Stimulated activated CD4-positive, alpha-beta T cell treated with anti-CD3 and anti-CD28 coated beads, Interleukin-1b, Interleukin-23, amount 100 ng/mL, for 48 hours (primary cell): Measurements from ENCODE around the gene DIS3.
"Not testable (repeated sequence)": the region's sequence is repeated elsewhere in the genome, so short reads cannot be mapped to it uniquely, and the experiment has no call there.

Experiments
- DNase-seq: peaks from one replicate; pipeline ENCODE4 v3.0.0-alpha.2; 2020

DIS3 gene, protein sequence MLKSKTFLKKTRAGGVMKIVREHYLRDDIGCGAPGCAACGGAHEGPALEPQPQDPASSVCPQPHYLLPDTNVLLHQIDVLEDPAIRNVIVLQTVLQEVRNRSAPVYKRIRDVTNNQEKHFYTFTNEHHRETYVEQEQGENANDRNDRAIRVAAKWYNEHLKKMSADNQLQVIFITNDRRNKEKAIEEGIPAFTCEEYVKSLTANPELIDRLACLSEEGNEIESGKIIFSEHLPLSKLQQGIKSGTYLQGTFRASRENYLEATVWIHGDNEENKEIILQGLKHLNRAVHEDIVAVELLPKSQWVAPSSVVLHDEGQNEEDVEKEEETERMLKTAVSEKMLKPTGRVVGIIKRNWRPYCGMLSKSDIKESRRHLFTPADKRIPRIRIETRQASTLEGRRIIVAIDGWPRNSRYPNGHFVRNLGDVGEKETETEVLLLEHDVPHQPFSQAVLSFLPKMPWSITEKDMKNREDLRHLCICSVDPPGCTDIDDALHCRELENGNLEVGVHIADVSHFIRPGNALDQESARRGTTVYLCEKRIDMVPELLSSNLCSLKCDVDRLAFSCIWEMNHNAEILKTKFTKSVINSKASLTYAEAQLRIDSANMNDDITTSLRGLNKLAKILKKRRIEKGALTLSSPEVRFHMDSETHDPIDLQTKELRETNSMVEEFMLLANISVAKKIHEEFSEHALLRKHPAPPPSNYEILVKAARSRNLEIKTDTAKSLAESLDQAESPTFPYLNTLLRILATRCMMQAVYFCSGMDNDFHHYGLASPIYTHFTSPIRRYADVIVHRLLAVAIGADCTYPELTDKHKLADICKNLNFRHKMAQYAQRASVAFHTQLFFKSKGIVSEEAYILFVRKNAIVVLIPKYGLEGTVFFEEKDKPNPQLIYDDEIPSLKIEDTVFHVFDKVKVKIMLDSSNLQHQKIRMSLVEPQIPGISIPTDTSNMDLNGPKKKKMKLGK

GRCh38 chr13:72781451-72782439, at the start of gene DIS3, which contains the start of gene PIBF1:
Gene DIS3 (minus strand): TSS chr13:72781900. CDS start chr13:72781832, 68 bp downstream.
Gene PIBF1 (plus strand): TSS chr13:72782133. CDS start chr13:72783470, 1,337 bp downstream.
- DNase-seq = peak; percentile 98

DNA sequence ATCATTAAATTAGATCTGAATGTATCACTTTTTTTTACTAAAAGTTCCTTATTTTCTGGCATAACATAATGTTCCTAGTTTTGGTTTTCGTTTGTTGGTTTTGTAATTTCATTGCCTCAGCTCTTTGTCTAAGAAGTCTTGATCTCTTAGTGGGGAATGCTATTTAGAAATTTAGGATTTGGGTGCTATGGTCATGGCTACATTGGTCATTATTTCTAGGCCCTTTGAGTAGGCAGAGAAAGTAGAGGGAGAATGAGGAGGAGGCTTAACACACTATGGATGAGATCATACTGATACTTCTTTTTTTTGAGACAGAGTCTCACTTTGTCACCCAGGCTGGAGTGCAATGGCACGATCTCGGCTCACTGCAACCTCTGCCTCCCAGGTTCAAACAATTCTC, 42.0 kb upstream of the DIS3 start:
- no peak for DNase-seq

DNA sequence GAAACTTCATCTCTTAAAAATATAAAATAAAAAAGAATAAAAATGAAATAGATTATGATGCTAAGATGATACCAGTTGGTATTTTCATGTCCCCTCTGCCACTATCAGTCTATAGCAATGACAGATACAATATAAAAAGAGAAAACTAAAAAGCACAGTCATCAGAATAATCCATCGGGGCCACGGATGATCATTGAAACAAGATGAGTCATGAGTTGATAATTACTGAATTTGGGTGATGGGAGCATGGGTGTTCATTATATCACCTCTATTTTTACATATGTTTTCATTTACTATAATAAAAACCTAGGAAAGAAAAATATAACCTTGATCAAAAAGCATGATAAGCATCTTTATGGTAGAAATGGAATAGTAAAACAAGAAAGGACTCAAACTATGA, 41.4 kb upstream of the DIS3 start:
- no peak for DNase-seq

- DNase-seq = no peak
Measured at GRCh38 chr13:72820898-72821279, 39.2 kb upstream of the DIS3 start.

DNA sequence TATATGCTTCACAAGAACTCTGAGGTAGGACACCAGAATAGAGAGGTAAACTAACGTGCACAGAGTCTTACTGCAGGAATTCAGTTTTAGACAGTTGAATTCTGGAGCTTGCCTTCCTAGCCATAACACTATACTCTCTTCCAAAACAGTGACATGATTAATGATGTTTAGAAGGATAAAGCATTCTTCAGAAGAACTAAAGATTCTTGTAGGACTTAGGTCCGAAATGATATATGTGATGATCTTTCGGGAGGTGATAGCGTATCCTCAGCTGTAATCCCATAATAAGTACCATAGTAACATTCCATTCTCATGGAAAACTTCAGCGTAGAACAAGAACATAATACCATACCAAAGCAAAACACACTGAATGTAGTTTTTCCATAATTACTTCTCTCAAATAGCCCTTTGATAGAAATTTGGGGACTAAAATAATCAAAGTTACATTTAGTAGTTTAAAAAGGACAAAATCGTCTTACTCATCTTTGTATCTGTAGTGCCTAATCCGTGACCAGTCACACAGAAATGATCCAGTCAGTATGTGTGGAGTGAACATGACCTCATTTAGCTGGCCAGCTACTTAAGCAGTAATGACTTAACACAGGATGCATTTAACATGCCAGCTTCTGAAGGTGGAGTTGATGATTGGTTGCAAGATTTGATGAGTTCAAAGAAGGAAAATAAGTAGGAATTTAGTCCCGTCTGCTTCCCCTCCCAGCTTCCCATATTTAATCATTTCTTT, 38.6 kb upstream of the DIS3 start:
- no peak for DNase-seq

DNA sequence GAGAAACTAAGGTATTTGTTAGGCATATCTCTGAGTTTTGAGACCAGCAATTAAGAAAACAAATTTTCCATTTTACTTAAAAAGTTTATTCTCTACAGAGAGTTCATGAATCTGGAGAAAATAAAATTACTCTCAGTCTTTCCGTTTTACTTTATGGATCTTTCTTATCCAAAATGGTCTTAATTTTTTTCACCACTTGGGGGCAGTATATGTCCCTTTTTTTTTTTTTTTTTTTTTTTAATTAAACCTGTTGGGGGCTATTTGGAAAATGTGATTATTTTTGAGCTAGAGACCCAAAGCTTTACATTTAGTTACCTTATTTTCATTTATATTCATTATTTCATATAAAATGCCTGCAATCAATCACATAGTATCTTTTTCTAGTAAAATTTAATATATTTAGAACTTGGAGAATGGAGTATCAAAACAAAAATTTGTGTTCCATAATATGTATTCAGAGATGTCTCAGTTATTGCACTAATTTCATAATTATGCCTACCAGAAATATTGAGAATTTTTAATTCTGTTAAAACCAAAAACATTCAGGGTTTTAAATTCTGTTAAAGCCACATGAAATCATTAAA, 27.3 kb upstream of the DIS3 start:
- DNase-seq = no peak

- not testable (repeated sequence) for DNase-seq
Measured at GRCh38 chr13:72806514-72806913, 24.8 kb upstream of the DIS3 start.

- DNase-seq = no peak
Measured at GRCh38 chr13:72805676-72806346, 24.1 kb upstream of the DIS3 start.

DNA sequence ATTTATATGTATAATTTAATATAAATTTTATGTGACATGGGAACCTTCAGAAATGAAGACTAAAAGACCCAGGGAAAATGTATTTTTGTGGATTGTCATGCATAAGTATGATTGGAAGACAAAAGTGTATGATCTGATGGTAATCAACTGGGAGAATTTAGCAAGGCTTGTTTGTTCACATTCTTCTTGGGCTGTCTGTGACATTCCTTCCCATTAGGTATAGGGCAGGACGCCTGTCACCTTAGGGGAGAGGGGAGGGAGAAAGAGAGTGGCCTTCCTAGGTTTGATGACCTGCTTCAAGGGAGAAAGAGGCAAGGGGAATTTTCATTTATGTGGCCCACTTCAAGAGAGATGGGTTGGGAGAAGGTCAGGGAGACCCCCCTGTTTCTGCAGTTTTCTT, 22.6 kb upstream of the DIS3 start:
- DNase-seq = no peak

GRCh38 chr13:72798817-72799216, 17.1 kb upstream of the DIS3 start:
- DNase-seq = no peak

DNA sequence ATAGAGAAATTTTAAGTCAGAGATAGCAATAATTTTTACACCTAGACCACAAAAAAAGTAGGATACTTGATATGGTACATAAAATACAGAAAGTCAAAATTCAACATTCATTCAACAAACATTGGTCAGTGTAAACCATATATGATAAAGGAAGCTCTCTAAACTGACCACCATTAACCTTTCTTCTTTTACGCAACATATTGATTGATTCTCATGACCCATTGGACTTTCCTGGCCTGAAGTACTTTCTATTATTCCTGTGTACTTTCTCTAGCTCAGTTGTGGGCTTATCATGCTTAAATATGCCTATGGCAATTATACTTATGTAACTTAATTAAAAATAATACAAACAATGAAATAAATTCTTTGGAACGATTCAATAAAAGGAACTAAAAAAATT, 10.9 kb upstream of the DIS3 start:
- no peak for DNase-seq

GRCh38 chr13:72788831-72789230, 7.1 kb upstream of the DIS3 start:
- DNase-seq = no peak

GRCh38 chr13:72784679-72785078, 3.0 kb upstream of the DIS3 start:
- DNase-seq = not testable (repeated sequence)

DNA sequence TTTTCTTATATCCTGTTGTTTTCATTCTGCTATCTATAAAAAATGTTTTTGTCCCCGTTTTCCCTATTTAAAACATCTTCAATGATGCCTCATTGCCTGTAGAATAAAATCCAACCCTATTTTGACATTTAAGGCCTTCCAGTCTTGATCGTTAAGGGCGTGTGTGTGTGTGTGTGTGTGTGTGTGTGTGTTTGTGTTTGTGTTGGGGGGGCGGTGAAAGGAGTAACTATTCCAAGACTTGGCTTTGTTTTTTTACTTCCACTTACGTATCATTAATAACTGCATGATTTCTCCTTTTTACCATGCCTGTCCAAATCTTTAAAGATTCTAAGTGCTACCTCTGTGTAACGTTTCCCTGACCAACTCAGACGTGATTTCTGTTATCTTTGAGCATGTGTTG, 1.0 kb upstream of the DIS3 start:
- no peak for DNase-seq

DNA sequence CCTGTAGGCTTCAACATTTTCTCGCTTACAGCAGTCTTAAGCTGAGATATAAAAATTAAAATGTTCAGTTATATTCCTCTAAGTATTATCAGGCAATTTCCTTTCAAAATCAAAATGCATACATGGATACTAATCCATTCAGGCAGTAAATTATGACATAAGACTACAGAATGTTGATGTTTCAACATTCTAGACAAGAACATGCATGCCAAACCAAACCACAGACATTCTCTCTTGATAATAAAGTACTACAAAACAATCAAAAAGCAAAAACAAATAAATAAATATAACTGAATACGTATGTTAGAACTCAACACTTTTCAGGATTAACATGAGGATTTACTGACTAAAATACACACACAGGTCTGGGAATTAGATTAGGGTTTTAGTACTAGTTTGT, 7.7 kb downstream of the DIS3 start:
- no peak for DNase-seq

- DNase-seq = no peak
Measured at GRCh38 chr13:72763411-72763810, 18.3 kb downstream of the DIS3 start.

DNA sequence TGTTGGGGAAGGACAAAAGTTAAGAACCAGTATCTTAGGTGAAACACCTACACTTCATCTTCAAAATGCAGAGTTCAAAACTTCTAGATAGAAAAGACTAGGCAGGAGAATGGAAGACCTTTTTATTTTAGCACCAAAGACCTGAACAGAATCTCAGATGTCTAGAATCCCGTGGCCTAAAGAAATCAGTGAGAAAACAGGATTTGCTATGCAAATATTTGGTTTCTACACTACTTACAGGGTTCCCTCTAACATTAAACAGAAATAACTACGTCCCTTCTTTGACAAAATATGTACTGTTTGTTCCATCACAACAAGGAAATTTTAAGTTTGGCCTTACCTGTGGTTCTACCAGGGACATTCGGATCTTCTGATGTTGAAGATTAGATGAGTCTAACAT, 21.5 kb downstream of the DIS3 start:
- DNase-seq = no peak

DNA sequence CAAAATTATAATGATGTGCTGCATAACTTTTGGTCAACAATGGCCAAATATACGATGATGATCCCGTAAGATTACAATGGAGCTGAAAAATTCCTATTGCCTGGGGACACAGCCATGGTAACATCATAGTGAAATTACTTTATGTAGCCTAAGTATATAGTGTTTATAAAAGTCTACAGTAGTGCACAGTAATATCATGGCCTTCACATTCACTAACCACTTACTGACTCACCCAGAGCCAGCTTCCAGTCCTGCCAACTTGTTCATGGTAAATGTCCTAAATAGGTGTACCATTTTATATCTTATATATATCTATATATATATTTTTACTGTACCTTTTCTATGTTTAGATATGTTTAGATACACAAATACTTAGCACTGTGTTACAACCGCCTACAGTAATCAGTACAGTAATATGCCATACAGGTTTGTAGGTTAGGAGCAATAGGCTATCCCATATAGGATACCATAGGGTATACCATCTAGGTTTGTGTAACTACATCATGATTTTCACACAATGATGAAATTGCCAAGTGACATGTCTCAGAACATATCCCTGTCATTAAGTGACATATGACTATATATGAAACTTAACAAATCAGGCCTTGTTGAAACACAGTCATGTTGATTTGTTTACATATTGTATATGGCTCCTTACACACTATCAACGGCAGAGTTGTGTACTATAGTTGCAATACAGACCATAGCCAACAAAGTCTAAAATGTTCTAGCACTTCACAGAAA, 23.7 kb downstream of the DIS3 start:
- DNase-seq = no peak

GRCh38 chr13:72754111-72754510, 27.6 kb downstream of the DIS3 start:
- no peak for DNase-seq

DNA sequence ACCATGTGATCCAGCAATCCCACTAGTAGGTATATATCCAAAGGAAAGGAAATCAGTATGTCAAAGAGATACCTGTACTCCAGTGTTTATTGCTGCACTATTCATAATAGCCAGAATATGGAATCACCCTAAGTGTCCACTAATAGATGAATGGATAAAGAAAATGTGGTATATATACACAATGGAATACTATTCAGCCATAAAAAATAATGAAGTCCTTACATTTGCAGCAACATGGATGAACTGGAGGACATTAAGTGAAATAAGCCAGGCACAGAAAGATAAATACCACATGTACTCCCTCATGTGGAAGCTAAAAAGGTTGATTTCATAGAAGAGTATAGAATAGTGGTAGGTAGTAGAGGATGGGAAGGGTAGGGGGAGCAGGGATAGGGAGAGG, 30.5 kb downstream of the DIS3 start:
- no peak for DNase-seq
